ENCODE data around the gene TUBGCP2.

- TF ChIP-seq POLR2AphosphoS5 (IDR thresholded peaks at IDR 0.05; ENCODE audit: low read depth, low read length) (no peak), FOXP2 (optimal IDR thresholded peaks at IDR 0.05; ENCODE audit: borderline replicate concordance, extremely low read depth, extremely low read length, insufficient read depth) (no peak), TAF1 (IDR thresholded peaks at IDR 0.05; ENCODE audit: borderline replicate concordance, insufficient read depth, low read length) (no peak)
These were observed 4.1 kb upstream of the TUBGCP2 start for GRCh38 chr10:133312769-133313145.
